GM18499 (cell line): Measurements from ENCODE around the gene COMT.

ENCODE experiments used
- ATAC-seq: cut with Tn5 transposase; IDR thresholded peaks from one replicate; pipeline ENCODE4 v1.9.1; 2021; ENCODE audit warnings: moderate number of reproducible peaks; ENCODE audit not compliant: insufficient read depth, unreplicated experiment

COMT gene

DNA sequence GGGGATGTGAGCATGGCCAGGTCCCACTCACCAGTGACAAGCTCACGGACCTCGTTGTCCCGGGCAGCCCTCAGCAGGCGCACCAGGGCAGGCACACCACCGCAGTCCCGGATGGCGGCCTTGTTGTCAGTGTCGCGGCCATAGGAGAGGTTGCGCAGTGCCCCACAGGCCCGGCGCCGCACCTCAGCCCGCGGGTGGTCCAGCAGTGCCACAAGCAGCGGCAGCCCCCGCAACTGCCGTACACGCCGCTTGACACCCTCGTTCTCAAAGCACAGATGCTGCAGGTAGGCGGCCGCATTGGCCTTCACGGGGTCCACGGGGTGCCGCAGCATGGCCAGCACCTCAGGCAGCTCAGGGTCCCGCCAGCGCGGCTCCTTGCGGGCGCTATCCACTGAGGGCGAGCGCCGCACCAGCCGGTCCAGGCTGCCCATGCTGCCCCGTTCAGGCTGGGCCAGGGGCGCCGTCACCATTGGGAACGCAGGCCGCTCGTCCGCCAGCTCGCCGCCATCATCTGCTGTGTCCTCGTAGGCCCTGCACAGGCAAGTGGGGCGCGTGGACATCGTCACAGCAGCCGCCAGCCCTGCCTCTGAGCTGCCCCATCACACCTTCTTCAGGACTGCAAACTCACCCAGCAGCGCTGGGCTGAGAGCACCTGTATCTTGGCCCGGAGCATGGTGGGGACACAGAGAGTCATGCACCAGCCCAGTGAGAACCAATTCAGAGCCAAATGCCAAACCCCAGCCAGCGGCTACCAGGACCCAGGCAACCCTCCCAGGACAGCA, 38.3 kb downstream of the COMT start:
- ATAC-seq: no peak

DNA sequence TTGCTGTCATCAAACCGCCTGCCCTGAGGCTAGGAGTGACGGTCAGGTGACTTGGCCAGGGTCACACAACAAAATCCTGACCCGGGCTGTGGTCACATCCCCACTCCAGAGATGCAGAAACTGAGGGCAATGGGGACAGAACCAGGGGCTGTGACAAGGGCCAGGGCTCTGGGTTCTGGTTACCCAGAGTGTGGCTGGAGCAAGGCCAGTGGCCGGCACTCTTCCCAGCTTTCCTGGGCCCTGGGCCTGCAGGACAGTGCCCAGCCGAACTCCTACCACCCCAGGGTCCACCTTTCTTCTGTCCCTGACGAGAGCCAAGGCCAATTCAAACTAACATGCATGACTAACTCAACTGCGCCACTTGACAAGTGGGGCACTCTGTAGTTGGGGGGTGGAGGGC, 39.2 kb downstream of the COMT start:
- no peak for ATAC-seq

DNA sequence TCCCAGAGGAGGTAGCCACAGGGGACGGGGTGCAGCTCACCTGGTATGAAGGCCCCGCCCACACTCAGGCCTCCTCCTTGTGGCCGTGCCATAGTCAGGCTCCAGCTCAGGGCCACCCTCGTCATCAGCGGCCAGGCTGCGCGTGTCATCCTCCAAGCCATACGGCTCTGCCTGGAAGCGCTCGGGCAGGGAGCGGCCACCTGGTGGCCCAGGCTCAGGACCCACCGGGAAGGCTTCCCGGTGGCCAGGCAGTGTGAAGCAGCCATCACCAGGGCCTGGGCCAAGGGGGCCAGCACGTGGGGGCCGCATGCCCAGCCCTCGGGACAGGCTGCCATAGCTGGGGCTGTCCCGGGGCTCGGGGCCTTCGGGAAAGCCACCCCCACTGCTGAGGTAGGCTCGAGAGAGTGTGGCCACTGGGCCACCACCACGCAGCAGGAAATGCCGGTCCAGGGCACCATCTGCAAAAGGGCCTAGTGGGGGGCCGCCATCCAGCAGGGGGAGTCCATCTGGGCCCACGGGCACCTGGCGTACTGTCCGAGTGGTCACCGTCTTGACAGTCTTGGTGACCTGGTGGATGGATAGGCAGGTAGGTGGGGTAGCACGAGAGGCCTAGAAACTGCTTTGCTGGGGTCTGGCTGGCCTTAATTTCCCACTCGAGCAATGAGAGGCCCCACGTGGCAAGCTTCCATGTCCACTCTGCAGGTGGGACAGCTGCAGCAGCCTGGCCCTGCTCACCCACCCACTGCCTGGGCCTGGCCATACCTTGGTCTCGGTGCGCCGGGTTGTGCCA, 39.8 kb downstream of the COMT start:
- no peak for ATAC-seq

DNA sequence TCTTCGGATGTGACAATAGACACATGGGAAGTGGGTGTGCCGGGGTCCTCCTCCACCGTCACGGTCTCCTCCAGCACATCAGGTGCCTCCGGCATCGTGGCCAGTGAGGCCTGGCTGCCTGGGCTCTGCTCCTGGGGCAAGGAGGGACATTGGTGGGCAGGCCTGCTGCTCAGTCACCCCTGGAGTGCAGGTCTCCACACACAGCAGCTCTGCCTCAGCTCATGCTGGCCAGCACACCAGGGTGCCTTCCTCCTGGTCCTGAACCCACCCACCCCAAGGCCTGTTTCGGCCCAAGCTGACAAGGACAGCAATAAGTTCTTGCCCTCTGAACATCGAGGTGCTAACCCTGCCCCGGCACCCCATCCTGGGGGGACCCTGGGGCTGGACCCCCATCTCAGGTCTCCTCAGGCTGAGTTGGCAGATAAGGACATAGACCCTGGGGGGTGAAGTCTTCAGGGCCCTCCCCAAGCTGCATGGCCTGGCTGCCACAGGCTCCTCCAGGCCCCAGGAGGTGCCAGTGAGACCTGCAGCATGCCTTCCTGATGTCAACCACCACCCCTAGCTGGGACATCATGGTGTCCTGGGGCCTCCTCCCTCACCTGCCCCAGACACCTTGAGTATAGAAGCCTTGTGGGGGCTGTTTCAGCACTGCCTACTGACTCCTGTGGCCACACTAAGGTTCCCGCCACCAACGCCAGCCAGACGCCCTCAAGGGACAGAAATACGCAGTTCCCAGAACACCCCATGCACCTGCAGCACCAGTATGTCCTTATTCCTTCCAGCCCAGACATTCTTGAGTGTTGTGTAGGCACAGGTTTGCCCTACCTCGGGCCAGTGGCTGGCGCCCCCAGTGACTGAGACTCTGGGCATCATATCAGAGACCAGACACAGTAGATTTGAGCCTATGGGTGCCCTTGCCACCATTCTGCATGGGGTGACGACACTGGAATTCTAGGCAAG, 40.7 kb downstream of the COMT start:
- no peak for ATAC-seq

DNA sequence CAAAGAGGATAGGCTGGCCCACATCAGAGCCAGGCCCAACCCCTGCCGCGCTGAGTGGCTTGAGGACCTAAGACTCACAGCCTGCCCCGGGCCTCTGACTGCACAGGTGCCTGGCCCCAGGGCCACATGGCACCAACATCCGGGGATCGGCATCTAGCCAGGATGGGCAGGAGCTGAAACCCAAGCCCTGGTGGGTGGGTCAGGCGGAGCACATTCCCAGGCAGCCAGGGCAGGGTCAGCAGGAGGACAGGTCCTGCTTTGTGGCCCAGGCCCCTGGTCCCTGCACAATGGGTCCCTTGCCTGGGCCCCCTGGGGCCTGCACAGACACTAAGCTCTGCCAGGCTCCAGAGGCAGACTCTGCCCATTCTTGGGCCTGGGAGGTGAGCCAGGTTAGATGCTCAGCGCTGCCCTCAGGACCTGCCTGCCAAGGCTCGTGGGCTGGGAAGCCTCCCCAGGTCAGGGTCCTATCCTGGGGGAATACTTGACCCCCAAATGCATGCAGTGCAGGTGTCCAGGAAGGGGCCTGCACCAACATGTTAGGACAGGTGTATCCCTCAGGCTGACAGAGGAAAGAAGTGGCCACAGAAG, 41.5 kb downstream of the COMT start:
- no peak for ATAC-seq

- no peak for ATAC-seq
These were observed 42.2 kb downstream of the COMT start for GRCh38 chr22:19983741-19984140.

DNA sequence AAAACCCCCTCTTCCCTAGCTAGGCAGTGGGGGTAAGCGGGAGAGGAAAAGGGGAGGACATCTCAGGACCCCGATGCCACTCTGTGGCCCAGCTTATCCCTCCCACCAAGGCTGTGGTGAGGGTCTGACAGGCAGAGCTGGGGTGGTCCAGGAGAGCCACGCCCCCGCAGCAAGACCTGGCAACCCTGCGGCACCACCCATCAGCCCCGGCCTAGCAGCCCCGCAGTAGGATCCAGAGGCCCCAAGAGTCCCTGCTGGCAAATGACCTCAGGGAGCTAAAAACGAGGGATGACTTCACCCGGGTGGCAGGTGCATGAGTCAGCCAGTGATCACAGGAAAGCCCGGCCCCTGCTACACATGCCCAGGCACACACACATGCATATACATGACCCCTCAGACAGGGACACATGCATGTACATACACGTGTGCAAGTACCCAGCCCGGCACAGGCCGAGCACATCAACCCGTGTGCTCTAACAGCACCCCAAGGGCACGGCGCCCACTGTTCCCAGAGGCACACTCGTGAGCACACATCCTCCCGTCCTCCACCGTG, 42.7 kb downstream of the COMT start:
- no peak for ATAC-seq

DNA sequence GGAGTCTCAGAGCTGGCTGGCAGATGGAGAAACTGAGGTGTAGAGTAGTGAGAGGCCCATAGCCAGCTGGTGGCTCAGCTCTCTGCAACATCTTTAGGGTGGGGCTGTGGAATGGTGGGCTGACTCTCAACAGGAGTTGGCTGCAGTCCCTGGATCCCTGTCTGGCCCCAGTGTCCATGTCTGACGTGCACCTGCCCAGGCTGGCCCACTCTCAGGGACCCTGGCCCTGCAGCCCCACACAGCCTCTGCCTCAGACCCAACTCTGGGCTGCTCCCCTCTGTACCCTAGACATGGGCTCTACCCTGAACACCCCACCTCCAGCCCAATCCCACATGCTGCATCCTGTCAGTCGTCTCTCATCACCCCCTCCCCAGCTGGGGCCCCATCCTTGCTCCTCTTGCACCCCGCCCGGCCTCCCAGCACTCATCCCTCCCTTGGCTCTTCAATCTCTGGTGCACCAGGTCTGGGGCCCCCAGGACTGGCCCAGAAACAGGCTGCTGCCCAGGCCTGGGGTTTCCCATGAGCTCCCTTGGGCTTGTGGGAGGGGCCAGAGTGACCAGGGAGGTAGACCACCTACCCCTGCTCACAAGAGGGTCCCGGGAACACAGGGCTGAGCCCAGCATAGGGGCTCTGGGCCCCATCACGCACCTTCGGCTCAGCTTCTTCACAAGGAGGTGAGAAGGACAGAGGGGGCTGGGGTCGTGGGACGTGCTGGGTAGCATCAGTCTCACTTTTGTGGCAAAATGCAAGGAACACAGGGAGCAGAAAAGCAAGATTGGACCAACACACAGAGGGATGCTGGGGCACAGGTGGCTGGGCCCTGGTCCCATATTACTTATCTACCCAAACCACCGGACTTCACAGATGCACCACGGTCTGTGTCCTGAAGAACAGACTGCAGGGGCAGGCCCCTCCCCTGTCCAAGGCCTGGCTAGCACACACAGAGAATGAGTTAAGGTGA, 43.6 kb downstream of the COMT start:
- ATAC-seq: no peak

GRCh38 chr22:19986011-19986409, 44.4 kb downstream of the COMT start:
- no peak for ATAC-seq

- ATAC-seq: no peak
These were observed 45.1 kb downstream of the COMT start for GRCh38 chr22:19986410-19987341.

DNA sequence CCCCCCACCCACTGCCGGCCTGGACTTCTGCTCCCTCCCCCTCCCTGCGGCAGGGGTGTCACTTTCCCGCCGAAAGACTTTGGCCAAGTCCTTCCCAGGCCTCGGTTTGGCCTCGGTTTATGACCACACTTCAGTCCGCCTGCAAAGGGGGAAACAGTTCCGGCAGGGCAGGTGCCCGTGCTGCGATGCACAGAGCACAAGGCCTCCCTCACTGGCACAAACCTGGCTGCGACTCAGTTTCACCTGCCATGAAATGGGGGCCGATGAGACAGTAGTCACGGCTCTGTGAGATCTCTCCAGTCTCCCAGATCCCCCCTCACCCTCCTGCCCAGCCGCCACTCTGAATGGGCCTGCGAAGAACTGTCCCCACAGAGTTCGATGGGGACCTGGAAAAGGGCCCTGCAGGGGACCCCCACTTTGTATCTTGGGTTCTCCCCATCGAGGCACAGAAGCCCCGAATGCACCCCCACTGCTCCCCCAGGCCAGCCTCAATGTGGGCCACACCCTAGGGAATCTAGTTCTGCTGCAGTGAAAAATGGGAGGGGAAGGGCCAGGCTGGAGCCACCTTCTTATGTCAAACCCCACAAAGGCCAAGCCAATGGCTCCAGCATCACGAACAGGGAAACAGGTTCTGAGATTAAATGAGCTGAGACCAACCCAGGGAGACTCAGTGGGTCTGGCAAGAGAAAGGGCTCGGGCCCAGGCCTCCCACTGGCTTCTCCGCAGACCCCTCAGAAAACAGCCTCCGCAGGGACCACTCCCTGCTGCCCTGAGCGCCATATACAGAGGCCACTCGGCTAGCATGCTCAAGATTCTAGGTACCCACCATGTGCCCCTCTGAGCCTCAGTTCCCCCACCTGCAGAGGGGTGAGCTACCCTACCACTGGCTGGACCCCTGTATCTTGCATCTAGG, 46.1 kb downstream of the COMT start:
- ATAC-seq: no peak

DNA sequence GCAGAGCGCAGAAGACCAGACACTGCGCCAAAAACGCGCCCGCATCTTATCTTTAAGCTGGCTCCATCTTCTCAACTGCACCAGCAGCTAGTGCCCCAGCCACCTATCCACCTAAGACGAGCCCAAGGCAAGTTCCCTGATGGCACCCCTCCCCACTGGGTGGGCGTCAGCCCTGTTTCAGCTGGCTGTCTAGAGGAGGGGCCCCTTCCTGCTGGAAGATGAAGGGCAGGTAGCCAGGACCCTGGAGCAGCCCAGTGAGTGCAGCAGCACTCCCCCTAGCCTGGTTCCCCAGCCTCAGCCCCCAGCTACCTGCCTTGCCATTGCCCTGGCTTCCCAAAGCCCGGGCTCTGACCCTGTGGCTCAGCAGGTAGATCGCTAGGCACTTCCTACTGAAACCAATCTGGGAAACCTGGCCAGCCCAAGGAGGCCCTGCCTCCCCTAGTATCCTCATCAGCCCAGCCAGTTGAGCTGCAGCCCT, 46.8 kb downstream of the COMT start:
- ATAC-seq: no peak

DNA sequence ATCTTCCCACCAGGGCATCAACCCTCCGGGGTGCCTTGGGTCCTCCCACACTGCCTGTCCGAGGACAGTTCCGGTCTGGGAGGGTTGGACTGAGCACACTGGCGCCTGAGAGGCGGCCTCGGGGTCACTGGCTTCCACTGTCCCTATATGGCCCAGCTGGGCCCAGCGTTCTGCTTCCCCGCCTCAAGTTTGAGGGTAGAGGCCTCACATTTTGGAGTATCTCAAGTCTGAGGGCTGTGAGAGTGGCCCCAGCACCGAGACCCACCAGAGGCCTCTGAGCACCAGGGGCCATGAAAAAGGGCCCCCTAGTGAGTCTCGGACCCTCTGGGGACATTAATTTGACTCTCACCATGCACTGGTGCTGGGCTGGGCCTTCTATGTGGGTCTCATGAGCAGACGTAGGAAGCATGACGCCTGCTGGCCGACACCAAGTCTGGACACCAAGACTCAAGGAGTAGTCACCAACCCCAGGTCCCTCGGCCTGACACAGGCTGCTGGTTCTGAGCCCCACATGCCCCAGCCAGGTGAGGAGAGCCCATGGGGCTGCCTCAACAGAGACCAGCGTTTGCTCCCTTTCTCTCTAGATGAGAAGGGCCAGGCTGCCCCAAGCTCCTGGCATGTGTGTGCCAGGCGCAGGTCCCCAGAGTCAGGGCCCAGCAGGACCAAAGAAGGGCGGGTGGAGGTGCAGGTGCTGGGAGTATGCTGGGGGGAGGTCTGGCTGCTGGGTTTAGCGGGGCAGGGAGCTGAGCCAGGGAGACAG, 47.6 kb downstream of the COMT start:
- ATAC-seq: no peak

- no peak for ATAC-seq
These were observed 48.1 kb downstream of the COMT start for GRCh38 chr22:19989725-19990067.

DNA sequence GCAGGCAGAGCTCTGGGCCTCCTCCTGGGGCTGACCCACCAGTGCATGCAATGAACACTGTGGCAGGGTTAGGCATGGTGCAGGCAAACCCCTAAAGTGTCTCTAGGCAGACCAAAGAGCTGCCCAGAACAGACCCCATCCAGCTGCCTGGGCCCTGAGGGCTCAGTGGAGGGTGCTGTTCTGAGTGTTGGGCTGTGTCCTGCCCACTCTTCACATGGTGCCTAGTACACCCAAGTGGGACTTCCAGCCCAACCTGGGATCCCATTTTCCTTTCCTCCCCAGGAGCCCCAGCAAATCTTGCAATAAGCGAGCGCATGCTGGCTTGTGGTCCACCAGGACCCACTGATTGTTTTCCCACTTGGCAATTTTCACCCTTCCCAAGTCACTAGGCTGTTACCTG, 48.6 kb downstream of the COMT start:
- no peak for ATAC-seq
